GM12878 (cell line): ENCODE measurements around the gene UBE2E3. TPM values are rescaled to one million over a fixed set of nuclear protein-coding genes. Genes with fewer than 3 reads are reported as not detected.

ENCODE experiments used
- ATF7 ChIP-seq: fragments of 450-650 bp; IDR thresholded peaks from 2 replicates; pipeline ENCODE4 v1.6.1; 2016; ENCODE audit warnings: low read depth, mild to moderate bottlenecking
- FOXM1 ChIP-seq: IDR thresholded peaks from 2 replicates; pipeline ENCODE4 v1.6.1; 2012; ENCODE audit warnings: low read depth, mild to moderate bottlenecking, inconsistent platforms, low read length, moderate library complexity
- JUNB ChIP-seq: IDR thresholded peaks from 2 replicates; pipeline ENCODE4 v1.6.1; 2016; ENCODE audit warnings: antibody characterized with exemption, mild to moderate bottlenecking
- PML ChIP-seq: IDR thresholded peaks from 2 replicates; pipeline ENCODE4 v1.6.1; 2012; ENCODE audit warnings: low read length, inconsistent platforms
- POU2F2 ChIP-seq: IDR thresholded peaks from 3 replicates; pipeline ENCODE4 v1.6.1; 2011; ENCODE audit warnings: low read depth, mild to moderate bottlenecking, low read length, borderline replicate concordance
- RELB ChIP-seq: fragments of 450-650 bp; IDR thresholded peaks from 2 replicates; pipeline ENCODE4 v1.6.1; 2017; ENCODE audit warnings: low read depth, mild to moderate bottlenecking, moderate library complexity
- polyA plus RNA-seq, 11 experiments: library from polyadenylated mRNA; depleted of rRNA in 4 of 11; unstranded in 6 of 11; stranded (reverse) in 5 of 11; fragments of >200 nt; fragmentation: Nextera tagmentation in 4 of 11; fragmentation: Illumina TruSeq in 1 of 11; extraction: Ambion mirVana in 4 of 11; extraction: Trizol in 1 of 11; gene quantifications; 1 replicate in 1 of 11; 2 replicates in 10 of 11; pipeline versions ENCODE4 v1.2.1 to v1.2.3, GENCODE V29; 2011 to 2016; ENCODE audit warnings: inconsistent platforms in 2 of 11, missing spikeins in 2 of 11, low read depth in 1 of 11
- total RNA-seq, 4 experiments: library from RNA; depleted of rRNA in 3 of 4; stranded (reverse); fragments of >200 nt in 3 of 4; fragmentation: Illumina TruSeq in 1 of 4; extraction: Trizol in 1 of 4; gene quantifications; 2 replicates each; pipeline versions ENCODE4 v1.2.1 to v1.2.3, GENCODE V29; 2013 to 2021
- TF ChIP-seq, protein P1 (sequence below): fragments of 450-650 bp; IDR thresholded peaks from 2 replicates; pipeline ENCODE4 v1.6.1; 2017; ENCODE audit warnings: mild to moderate bottlenecking, moderate library complexity
- TF ChIP-seq, protein P2 (sequence below): IDR thresholded peaks from 2 replicates; pipeline ENCODE4 v1.6.1; 2012; ENCODE audit warnings: low read length, inconsistent platforms
- TF ChIP-seq, protein P3 (sequence below): fragments of 450-650 bp; conservative IDR thresholded peaks from 2 replicates; pipeline ENCODE4 v1.6.1; 2017; ENCODE audit warnings: mild to moderate bottlenecking, moderate library complexity
- TF ChIP-seq, protein P4 (sequence below): IDR thresholded peaks from 2 replicates; pipeline ENCODE4 v1.6.1; 2012; ENCODE audit warnings: low read depth, low read length, improper control_type of control experiment
- TF ChIP-seq, protein P5 (sequence below): IDR thresholded peaks from 2 replicates; pipeline ENCODE4 v1.6.1; 2012; ENCODE audit warnings: improper control_type of control experiment, low read depth, low read length; ENCODE audit not compliant: insufficient replicate concordance

The UBE2E3 gene
- total and polyA plus RNA-seq, 10 of the 15 experiments (the other 5 are each of a cell fraction or from before 2014, with no cell fraction given): 14.9 to 50.0 (median 26.2) TPM

- TF ChIP-seq, protein P1, sequence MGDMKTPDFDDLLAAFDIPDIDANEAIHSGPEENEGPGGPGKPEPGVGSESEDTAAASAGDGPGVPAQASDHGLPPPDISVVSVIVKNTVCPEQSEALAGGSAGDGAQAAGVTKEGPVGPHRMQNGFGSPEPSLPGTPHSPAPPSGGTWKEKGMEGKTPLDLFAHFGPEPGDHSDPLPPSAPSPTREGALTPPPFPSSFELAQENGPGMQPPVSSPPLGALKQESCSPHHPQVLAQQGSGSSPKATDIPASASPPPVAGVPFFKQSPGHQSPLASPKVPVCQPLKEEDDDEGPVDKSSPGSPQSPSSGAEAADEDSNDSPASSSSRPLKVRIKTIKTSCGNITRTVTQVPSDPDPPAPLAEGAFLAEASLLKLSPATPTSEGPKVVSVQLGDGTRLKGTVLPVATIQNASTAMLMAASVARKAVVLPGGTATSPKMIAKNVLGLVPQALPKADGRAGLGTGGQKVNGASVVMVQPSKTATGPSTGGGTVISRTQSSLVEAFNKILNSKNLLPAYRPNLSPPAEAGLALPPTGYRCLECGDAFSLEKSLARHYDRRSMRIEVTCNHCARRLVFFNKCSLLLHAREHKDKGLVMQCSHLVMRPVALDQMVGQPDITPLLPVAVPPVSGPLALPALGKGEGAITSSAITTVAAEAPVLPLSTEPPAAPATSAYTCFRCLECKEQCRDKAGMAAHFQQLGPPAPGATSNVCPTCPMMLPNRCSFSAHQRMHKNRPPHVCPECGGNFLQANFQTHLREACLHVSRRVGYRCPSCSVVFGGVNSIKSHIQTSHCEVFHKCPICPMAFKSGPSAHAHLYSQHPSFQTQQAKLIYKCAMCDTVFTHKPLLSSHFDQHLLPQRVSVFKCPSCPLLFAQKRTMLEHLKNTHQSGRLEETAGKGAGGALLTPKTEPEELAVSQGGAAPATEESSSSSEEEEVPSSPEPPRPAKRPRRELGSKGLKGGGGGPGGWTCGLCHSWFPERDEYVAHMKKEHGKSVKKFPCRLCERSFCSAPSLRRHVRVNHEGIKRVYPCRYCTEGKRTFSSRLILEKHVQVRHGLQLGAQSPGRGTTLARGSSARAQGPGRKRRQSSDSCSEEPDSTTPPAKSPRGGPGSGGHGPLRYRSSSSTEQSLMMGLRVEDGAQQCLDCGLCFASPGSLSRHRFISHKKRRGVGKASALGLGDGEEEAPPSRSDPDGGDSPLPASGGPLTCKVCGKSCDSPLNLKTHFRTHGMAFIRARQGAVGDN: no peak
- no peak for TF ChIP-seq RELB
- TF ChIP-seq, protein P2, sequence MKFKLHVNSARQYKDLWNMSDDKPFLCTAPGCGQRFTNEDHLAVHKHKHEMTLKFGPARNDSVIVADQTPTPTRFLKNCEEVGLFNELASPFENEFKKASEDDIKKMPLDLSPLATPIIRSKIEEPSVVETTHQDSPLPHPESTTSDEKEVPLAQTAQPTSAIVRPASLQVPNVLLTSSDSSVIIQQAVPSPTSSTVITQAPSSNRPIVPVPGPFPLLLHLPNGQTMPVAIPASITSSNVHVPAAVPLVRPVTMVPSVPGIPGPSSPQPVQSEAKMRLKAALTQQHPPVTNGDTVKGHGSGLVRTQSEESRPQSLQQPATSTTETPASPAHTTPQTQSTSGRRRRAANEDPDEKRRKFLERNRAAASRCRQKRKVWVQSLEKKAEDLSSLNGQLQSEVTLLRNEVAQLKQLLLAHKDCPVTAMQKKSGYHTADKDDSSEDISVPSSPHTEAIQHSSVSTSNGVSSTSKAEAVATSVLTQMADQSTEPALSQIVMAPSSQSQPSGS: 0 out of 2 replicates have a peak, but pooled peaks have one; percentile 15
- TF ChIP-seq, protein P3, sequence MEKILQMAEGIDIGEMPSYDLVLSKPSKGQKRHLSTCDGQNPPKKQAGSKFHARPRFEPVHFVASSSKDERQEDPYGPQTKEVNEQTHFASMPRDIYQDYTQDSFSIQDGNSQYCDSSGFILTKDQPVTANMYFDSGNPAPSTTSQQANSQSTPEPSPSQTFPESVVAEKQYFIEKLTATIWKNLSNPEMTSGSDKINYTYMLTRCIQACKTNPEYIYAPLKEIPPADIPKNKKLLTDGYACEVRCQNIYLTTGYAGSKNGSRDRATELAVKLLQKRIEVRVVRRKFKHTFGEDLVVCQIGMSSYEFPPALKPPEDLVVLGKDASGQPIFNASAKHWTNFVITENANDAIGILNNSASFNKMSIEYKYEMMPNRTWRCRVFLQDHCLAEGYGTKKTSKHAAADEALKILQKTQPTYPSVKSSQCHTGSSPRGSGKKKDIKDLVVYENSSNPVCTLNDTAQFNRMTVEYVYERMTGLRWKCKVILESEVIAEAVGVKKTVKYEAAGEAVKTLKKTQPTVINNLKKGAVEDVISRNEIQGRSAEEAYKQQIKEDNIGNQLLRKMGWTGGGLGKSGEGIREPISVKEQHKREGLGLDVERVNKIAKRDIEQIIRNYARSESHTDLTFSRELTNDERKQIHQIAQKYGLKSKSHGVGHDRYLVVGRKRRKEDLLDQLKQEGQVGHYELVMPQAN: no peak
- peak; percentile 64; the same call in 1 of the 2 replicates for TF ChIP-seq FOXM1
- TF ChIP-seq, protein P4, sequence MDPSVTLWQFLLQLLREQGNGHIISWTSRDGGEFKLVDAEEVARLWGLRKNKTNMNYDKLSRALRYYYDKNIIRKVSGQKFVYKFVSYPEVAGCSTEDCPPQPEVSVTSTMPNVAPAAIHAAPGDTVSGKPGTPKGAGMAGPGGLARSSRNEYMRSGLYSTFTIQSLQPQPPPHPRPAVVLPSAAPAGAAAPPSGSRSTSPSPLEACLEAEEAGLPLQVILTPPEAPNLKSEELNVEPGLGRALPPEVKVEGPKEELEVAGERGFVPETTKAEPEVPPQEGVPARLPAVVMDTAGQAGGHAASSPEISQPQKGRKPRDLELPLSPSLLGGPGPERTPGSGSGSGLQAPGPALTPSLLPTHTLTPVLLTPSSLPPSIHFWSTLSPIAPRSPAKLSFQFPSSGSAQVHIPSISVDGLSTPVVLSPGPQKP: no peak
- no peak for TF ChIP-seq ATF7
- peak; percentile 73 for TF ChIP-seq JUNB
- no peak for TF ChIP-seq PML
- TF ChIP-seq, protein P5, sequence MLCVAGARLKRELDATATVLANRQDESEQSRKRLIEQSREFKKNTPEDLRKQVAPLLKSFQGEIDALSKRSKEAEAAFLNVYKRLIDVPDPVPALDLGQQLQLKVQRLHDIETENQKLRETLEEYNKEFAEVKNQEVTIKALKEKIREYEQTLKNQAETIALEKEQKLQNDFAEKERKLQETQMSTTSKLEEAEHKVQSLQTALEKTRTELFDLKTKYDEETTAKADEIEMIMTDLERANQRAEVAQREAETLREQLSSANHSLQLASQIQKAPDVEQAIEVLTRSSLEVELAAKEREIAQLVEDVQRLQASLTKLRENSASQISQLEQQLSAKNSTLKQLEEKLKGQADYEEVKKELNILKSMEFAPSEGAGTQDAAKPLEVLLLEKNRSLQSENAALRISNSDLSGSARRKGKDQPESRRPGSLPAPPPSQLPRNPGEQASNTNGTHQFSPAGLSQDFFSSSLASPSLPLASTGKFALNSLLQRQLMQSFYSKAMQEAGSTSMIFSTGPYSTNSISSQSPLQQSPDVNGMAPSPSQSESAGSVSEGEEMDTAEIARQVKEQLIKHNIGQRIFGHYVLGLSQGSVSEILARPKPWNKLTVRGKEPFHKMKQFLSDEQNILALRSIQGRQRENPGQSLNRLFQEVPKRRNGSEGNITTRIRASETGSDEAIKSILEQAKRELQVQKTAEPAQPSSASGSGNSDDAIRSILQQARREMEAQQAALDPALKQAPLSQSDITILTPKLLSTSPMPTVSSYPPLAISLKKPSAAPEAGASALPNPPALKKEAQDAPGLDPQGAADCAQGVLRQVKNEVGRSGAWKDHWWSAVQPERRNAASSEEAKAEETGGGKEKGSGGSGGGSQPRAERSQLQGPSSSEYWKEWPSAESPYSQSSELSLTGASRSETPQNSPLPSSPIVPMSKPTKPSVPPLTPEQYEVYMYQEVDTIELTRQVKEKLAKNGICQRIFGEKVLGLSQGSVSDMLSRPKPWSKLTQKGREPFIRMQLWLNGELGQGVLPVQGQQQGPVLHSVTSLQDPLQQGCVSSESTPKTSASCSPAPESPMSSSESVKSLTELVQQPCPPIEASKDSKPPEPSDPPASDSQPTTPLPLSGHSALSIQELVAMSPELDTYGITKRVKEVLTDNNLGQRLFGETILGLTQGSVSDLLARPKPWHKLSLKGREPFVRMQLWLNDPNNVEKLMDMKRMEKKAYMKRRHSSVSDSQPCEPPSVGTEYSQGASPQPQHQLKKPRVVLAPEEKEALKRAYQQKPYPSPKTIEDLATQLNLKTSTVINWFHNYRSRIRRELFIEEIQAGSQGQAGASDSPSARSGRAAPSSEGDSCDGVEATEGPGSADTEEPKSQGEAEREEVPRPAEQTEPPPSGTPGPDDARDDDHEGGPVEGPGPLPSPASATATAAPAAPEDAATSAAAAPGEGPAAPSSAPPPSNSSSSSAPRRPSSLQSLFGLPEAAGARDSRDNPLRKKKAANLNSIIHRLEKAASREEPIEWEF: no peak
- TF ChIP-seq POU2F2: no peak
These were observed 10.4 kb downstream of the UBE2E3 start (continued) for GRCh38 chr2:180990794-180991193.
